GM23248 (cell line): ENCODE results near the gene KCNH5. TPM values are rescaled to one million over a fixed set of nuclear protein-coding genes. Genes with fewer than 3 reads are reported as not detected.

Source experiments
- DNase-seq: peaks from one replicate; pipeline ENCODE4 v3.0.0-alpha.2; 2015
- H2AFZ ChIP-seq: fragments of 200-600 bp; sonication (generic); 2 replicates; pipeline ENCODE4 v1.6.1; 2016; ENCODE audit warnings: antibody characterized with exemption
- H3F3A ChIP-seq: fragments of 200-600 bp; sonication (generic); 2 replicates; pipeline ENCODE4 v1.6.1; 2016; ENCODE audit warnings: mild to moderate bottlenecking, antibody characterized with exemption, mixed run types; ENCODE audit not compliant: insufficient read depth
- H3K27ac ChIP-seq: fragments of 200-600 bp; sonication (generic); 2 replicates; pipeline ENCODE4 v1.5.1; 2016; ENCODE audit warnings: mild to moderate bottlenecking
- H3K27me3 ChIP-seq: fragments of 200-600 bp; sonication (generic); replicated peaks from 2 replicates; pipeline ENCODE4 v1.6.1; 2016; ENCODE audit warnings: mild to moderate bottlenecking; ENCODE audit not compliant: insufficient read depth
- H3K36me3 ChIP-seq: fragments of 200-600 bp; sonication (generic); 2 replicates; pipeline ENCODE4 v1.6.1; 2016; ENCODE audit warnings: low read depth, mild to moderate bottlenecking
- H3K4me1 ChIP-seq: fragments of 200-600 bp; sonication (generic); 2 replicates; pipeline ENCODE4 v1.6.1; 2016; ENCODE audit warnings: mild to moderate bottlenecking; ENCODE audit not compliant: insufficient read depth
- H3K4me2 ChIP-seq: fragments of 200-600 bp; sonication (generic); one replicate; pipeline ENCODE4 v1.6.1; 2016; ENCODE audit warnings: mild to moderate bottlenecking; ENCODE audit not compliant: unreplicated experiment
- H3K4me3 ChIP-seq: fragments of 200-600 bp; sonication (generic); 2 replicates; pipeline ENCODE4 v1.5.1; 2016; ENCODE audit warnings: mild to moderate bottlenecking
- H3K79me2 ChIP-seq: fragments of 200-600 bp; sonication (generic); 2 replicates; pipeline ENCODE4 v1.6.1; 2016; ENCODE audit warnings: mild to moderate bottlenecking; ENCODE audit not compliant: insufficient read depth
- H3K9ac ChIP-seq: fragments of 200-600 bp; sonication (generic); 2 replicates; pipeline ENCODE4 v1.6.1; 2016; ENCODE audit warnings: mild to moderate bottlenecking
- H3K9me2 ChIP-seq: fragments of 200-600 bp; sonication (generic); 2 replicates; pipeline ENCODE4 v1.6.1; 2016; ENCODE audit warnings: mixed run types, mild to moderate bottlenecking, moderate library complexity; ENCODE audit not compliant: insufficient read depth
- H3K9me3 ChIP-seq: fragments of 200-600 bp; sonication (generic); one replicate; pipeline ENCODE4 v1.6.1; 2017; ENCODE audit warnings: low read depth
- H4K20me1 ChIP-seq: fragments of 200-600 bp; sonication (generic); 2 replicates; pipeline ENCODE4 v1.6.0; 2016; ENCODE audit not compliant: insufficient read depth
- EZH2 ChIP-seq: fragments of 200-600 bp; sonication (generic); IDR thresholded peaks from 2 replicates; pipeline ENCODE4 v1.6.1; 2018; ENCODE audit warnings: antibody characterized with exemption, mild to moderate bottlenecking; ENCODE audit not compliant: insufficient read depth, poor library complexity, severe bottlenecking
- EZH2phosphoT487 ChIP-seq: fragments of 200-600 bp; sonication (generic); IDR thresholded peaks from 2 replicates; pipeline ENCODE4 v1.6.1; 2018; ENCODE audit warnings: antibody characterized with exemption, moderate library complexity, mild to moderate bottlenecking, low read depth; ENCODE audit not compliant: insufficient read depth
- WGBS, 2 experiments: methylation state at CpG; one replicate each; pipeline ENCODE4 v1.1.6; 2015 to 2017; ENCODE audit warnings: low lambda C conversion rate in 2 of 2, low coverage in 1 of 2; ENCODE audit errors: missing lambda C conversion rate in 2 of 2; 5-methylcytosine and 5-hydroxymethylcytosine counted together
- in situ Hi-C: fragments of 300-500 bp; cut with MboI; formaldehyde crosslinking; loops from 2 replicates; pipeline ENCODE4 v1.15.0; 2020
- polyA plus RNA-seq: library from polyadenylated mRNA; unstranded; fragments of >200 nt; fragmentation: Nextera tagmentation; extraction: Ambion mirVana; gene quantifications from 2 replicates; pipeline ENCODE4 v1.2.1, GENCODE V29; 2016
- total RNA-seq: library from RNA; depleted of rRNA; stranded (reverse); fragments of >200 nt; shearing (Covaris generic); gene quantifications from 2 replicates; pipeline ENCODE4 v1.2.3, GENCODE V29; 2014; rRNA removed

KCNH5 gene
- not detected in 2 replicates for total RNA-seq
- not detected in 2 replicates for polyA plus RNA-seq

GRCh38 chr14:63045234-63045611 is at the start of gene KCNH5:
TSS of gene KCNH5 (minus strand) at chr14:63045458. CDS start at chr14:63045186, 272 bp downstream.
- DNase-seq, result peak; percentile 47
- Histone ChIP-seq H3K79me2 (no peaks in the 10 kb centered on the region), H3K36me3 (no peaks in the 10 kb centered on the region), H3K9me3 (no peaks in the 10 kb centered on the region), H4K20me1 (no peaks in the 10 kb centered on the region), H3K9me2 (no peaks in the 10 kb centered on the region), H3K4me3 (peak within 1 kb of the TSS; percentile 22; the same call in 1 of the 2 replicates), H3K4me1 (no peaks in the 10 kb centered on the region), H3K9ac (no peak within 1 kb of the TSS), H3F3A (no peaks in the 10 kb centered on the region), H3K4me2 (peak within 1 kb of the TSS; percentile 35), H2AFZ (0 out of 2 replicates have a peak within 1 kb of the TSS, but pooled peaks have one; percentile 24), H3K27me3 (peaks cover 54% of the 10 kb centered on the region), H3K27ac (no peak within 1 kb of the TSS)
- in situ Hi-C loops, result no loop called here
- WGBS, 2 experiments, result 3 to 4% methylated on average over 20 to 27 of the region's 35 CpGs
- peak; percentile 6 for TF ChIP-seq EZH2
- TF ChIP-seq EZH2phosphoT487, result no peak

DNA sequence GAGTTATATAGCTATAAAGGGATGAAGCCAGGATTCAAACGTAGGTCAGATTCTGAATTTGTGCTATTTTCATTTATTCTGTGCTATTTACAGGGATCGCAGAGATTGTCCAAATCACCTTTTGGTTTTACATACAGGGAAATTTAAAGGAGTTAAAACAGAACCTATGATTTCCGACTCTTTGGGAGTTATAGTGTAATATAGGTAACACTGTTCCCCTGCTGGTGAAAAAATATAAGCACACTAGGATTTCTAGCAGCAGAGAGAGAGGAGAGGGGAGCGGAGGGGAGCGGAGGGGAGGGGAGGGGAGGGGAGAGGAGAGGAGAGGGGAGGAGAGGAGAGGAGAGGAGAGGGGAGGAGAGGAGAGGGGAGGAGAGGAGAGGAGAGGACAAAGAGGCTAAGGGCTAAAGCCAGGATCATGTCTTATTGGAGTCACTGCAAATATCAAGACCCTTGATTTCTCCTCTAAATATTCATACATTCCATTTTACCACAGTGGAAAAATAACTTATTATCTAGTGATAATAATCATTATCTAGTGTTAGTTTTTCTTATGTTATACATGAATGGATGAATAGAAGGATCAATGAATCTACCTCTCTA is 46.2 kb upstream of the KCNH5 start:
- Histone ChIP-seq H3K4me3 (no peak overlapping the region), H3F3A (no peaks in the 10 kb centered on the region), H2AFZ (no peak overlapping the region), H4K20me1 (no peaks in the 10 kb centered on the region), H3K9me3 (no peaks in the 10 kb centered on the region), H3K4me1 (no peaks in the 10 kb centered on the region), H3K27ac (no peak overlapping the region), H3K9me2 (no peaks in the 10 kb centered on the region), H3K4me2 (no peak overlapping the region), H3K9ac (no peak overlapping the region), H3K36me3 (no peaks in the 10 kb centered on the region), H3K27me3 (no peaks in the 10 kb centered on the region), H3K79me2 (no peaks in the 10 kb centered on the region)
- WGBS, 2 experiments, result 22 to 43% methylated on average over 3 to 5 of the region's 5 CpGs
- DNase-seq, result no peak
- TF ChIP-seq EZH2phosphoT487, result no peak
- no peak for TF ChIP-seq EZH2
- in situ Hi-C loops, result no loop called here

DNA sequence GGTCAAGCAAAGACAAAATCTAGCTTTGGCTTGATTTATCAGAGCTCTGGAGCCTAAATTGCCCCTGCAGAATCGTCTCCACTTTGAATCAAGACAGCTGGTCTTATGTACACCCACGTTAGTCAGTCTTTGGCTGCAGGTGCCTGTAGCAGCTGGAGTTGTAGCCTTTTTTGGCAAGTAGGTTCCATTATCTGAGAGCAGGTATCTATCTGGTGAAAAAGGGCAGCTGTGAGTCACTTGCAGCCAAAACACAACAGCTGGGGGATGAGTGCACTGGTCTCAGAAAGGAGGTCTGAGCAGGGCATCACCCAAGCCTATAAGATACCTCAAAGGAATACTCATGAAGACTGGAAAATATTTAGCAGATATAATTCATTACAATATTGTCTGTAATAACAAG is 43.6 kb upstream of the KCNH5 start:
- 0 to 4% methylated on average over 2 of the region's 2 CpGs for WGBS, 2 experiments
- TF ChIP-seq EZH2 (no peak), EZH2phosphoT487 (no peak)
- no peak overlapping the region for H3K27ac ChIP-seq
- H3K4me3 ChIP-seq, result no peak overlapping the region
- in situ Hi-C loops, result no loop called here
- H3K4me2 ChIP-seq, result no peak overlapping the region
- H3K27me3 ChIP-seq, result no peaks in the 10 kb centered on the region
- no peaks in the 10 kb centered on the region for H3F3A ChIP-seq
- H3K79me2 ChIP-seq, result no peaks in the 10 kb centered on the region
- H4K20me1 ChIP-seq, result no peaks in the 10 kb centered on the region
- no peak for DNase-seq
- no peaks in the 10 kb centered on the region for H3K4me1 ChIP-seq
- H3K9ac ChIP-seq, result no peak overlapping the region
- H3K36me3 ChIP-seq, result no peaks in the 10 kb centered on the region
- no peaks in the 10 kb centered on the region for H3K9me3 ChIP-seq
- H2AFZ ChIP-seq, result no peak overlapping the region
- H3K9me2 ChIP-seq, result no peaks in the 10 kb centered on the region

GRCh38 chr14:63078569-63078968 is 33.3 kb upstream of the KCNH5 start:
- no peaks in the 10 kb centered on the region for H3F3A ChIP-seq
- H3K4me1 ChIP-seq, result no peaks in the 10 kb centered on the region
- H3K9me2 ChIP-seq, result no peaks in the 10 kb centered on the region
- H3K27ac ChIP-seq, result no peak overlapping the region
- 0% methylated on average over 1 of the region's 1 CpG for WGBS, 2 experiments
- no peaks in the 10 kb centered on the region for H3K79me2 ChIP-seq
- no peaks in the 10 kb centered on the region for H3K36me3 ChIP-seq
- H4K20me1 ChIP-seq, result no peaks in the 10 kb centered on the region
- no peak for TF ChIP-seq EZH2
- TF ChIP-seq EZH2phosphoT487, result no peak
- H2AFZ ChIP-seq, result no peak overlapping the region
- in situ Hi-C loops, result no loop called here
- H3K4me2 ChIP-seq, result no peak overlapping the region
- H3K27me3 ChIP-seq, result no peaks in the 10 kb centered on the region
- no peaks in the 10 kb centered on the region for H3K9me3 ChIP-seq
- no peak overlapping the region for H3K4me3 ChIP-seq
- no peak overlapping the region for H3K9ac ChIP-seq
- DNase-seq, result no peak

DNA sequence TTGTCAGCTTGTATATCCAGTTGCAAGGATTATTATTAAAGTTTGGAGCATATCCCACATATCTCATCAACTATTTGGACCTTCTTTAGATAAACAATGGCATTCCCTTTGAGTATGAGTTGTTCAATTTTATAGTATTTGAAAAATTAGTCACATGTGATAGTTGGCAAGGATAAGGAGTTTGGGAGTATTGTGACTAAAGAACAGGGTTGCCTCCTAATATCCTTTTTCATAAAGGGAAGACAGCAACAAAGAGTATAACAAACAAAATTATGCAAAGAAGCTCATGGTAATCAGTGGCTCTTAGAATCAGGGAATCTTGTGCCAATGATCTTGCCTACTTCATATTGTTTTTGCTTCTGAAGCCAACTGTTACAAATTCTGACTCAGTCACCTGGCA is 31.2 kb upstream of the KCNH5 start:
- H3K9me2 ChIP-seq, result no peaks in the 10 kb centered on the region
- no peak overlapping the region for H3K4me3 ChIP-seq
- H3K27ac ChIP-seq, result no peak overlapping the region
- no peaks in the 10 kb centered on the region for H3K9me3 ChIP-seq
- H3K9ac ChIP-seq, result no peak overlapping the region
- H3K4me1 ChIP-seq, result no peaks in the 10 kb centered on the region
- H3F3A ChIP-seq, result no peaks in the 10 kb centered on the region
- DNase-seq, result no peak
- H2AFZ ChIP-seq, result no peak overlapping the region
- in situ Hi-C loops, result no loop called here
- H3K4me2 ChIP-seq, result no peak overlapping the region
- H3K36me3 ChIP-seq, result no peaks in the 10 kb centered on the region
- TF ChIP-seq EZH2 (no peak), EZH2phosphoT487 (no peak)
- H4K20me1 ChIP-seq, result no peaks in the 10 kb centered on the region
- H3K27me3 ChIP-seq, result no peaks in the 10 kb centered on the region
- no peaks in the 10 kb centered on the region for H3K79me2 ChIP-seq
